ENCODE measurements around the gene RASGRF2. TPM values are rescaled to one million over a fixed set of nuclear protein-coding genes. Genes with fewer than 3 reads are reported as not detected.

The RASGRF2 gene
- total and polyA plus RNA-seq, 2 of the 8 experiments (the other 6 are each of a cell fraction or from before 2014, with no cell fraction given), result 2.6 to 29.5 TPM

GRCh38 chr5:81180780-81181460 lies 220.8 kb downstream of the RASGRF2 start:
- WGBS, 2 experiments (ENCODE audit: extremely low coverage in 1 of 2, insufficient coverage in 1 of 2, insufficient read length in 1 of 2, insufficient replicate concordance in 2 of 2, low coverage in 1 of 2, low lambda C conversion rate in 2 of 2, missing lambda C conversion rate in 1 of 2), result 73% methylated on average over 5 of the region's 5 CpGs; no CpG with 5 or more reads in 1 of the 2 experiments
- no peak overlapping the region for H2BK20ac ChIP-seq (ENCODE audit: low read length)
- ChIA-PET CTCF (ENCODE audit: partially characterized antibody) (interaction anchor here (0.9 to 3.2 kb wide), 6 partner anchors 12 to 345 kb away, joined by 3 to 53 read pairs (median 5); no protein-coding TSS in a partner anchor), POLR2A (ENCODE audit: partially characterized antibody) (no interaction called here)
- H3K23me2 ChIP-seq (ENCODE audit: low read depth, low read length), result no peaks in the 10 kb centered on the region
- no peaks in the 10 kb centered on the region for H3K27me3 ChIP-seq (replicated peaks in 1 of 4; ENCODE audit: control insufficient read depth in 3 of 4, extremely low read depth in 1 of 4, insufficient read depth in 3 of 4, low read length in 3 of 4)
- no peak overlapping the region for H2AK5ac ChIP-seq (ENCODE audit: low read depth, low read length)
- H3K36me3 ChIP-seq (ENCODE audit: control insufficient read depth in 2 of 4, insufficient read depth in 4 of 4, low read length in 3 of 4), result no peaks in the 10 kb centered on the region
- no peak overlapping the region for H3K56ac ChIP-seq (replicated peaks; ENCODE audit: insufficient read length, low read depth, low read length)
- H2BK12ac ChIP-seq (ENCODE audit: low read depth, low read length), result no peak overlapping the region
- no peaks in the 10 kb centered on the region for H3K79me2 ChIP-seq (ENCODE audit: control insufficient read depth in 1 of 2, insufficient read depth in 2 of 2, low read length in 2 of 2)
- H4K91ac ChIP-seq (replicated peaks; ENCODE audit: insufficient read length, low read length), result no peak overlapping the region
- H3K4ac ChIP-seq (replicated peaks; ENCODE audit: insufficient read length, low read depth, low read length), result no peak overlapping the region
- H3K4me2 ChIP-seq (ENCODE audit: insufficient read depth in 1 of 2, low read depth in 2 of 2, low read length in 2 of 2), result peak overlapping the region in 1 of 2 experiments; percentile 53; a peak in 2 of 4 replicates
- no peak overlapping the region for H3K9ac ChIP-seq (replicated peaks in 1 of 4; ENCODE audit: extremely low read depth in 1 of 4, low read depth in 3 of 4, low read length in 3 of 4)
- FAIRE-seq (no peak), DNase-seq (ENCODE audit: low read depth in 1 of 2, low spot score in 2 of 2) (no peak)
- no peak overlapping the region for H2BK5ac ChIP-seq (ENCODE audit: low read depth, low read length)
- peaks cover 2 to 11% (median 9%) of the 10 kb centered on the region in 4 experiments; a peak in 6 of 7 replicates for H3K4me1 ChIP-seq (replicated peaks in 1 of 4; ENCODE audit: control insufficient read depth in 3 of 4, insufficient read depth in 4 of 4, low read length in 3 of 4)
- no peaks in the 10 kb centered on the region for H3K79me1 ChIP-seq (ENCODE audit: low read depth, low read length)
- no peak overlapping the region for H3K23ac ChIP-seq (ENCODE audit: insufficient read length)
- TF ChIP-seq TEAD4 (IDR thresholded peaks at IDR 0.05; ENCODE audit: low read depth, low read length), result 0 out of 2 replicates have a peak, but pooled peaks have one; percentile 10
- no peak for TF ChIP-seq NANOG (IDR thresholded peaks at IDR 0.05; ENCODE audit: insufficient read depth, low read depth, low read length, poor library complexity, severe bottlenecking)
- no peak overlapping the region for H3K18ac ChIP-seq (ENCODE audit: extremely low read depth, low read length)
- H2BK120ac ChIP-seq (replicated peaks; ENCODE audit: low read depth, low read length), result no peak overlapping the region
- no peaks in the 10 kb centered on the region for H3K9me3 ChIP-seq (ENCODE audit: insufficient read depth in 2 of 2, low read depth in 1 of 2, low read length in 1 of 2)
- H4K5ac ChIP-seq (ENCODE audit: insufficient read length, low read depth, low read length), result no peak overlapping the region
- no peak overlapping the region for H2BK15ac ChIP-seq (ENCODE audit: low read length)
- no peak overlapping the region for H4K8ac ChIP-seq (ENCODE audit: extremely low read depth, insufficient read depth, low read length)
- no peak overlapping the region for H3K27ac ChIP-seq (ENCODE audit: low read depth, low read length)
- no peak overlapping the region for H3K14ac ChIP-seq (ENCODE audit: insufficient read length)
- no peaks in the 10 kb centered on the region for H4K20me1 ChIP-seq (replicated peaks in 1 of 2; ENCODE audit: control insufficient read depth in 1 of 2, insufficient read depth in 2 of 2, low read length in 2 of 2)
- peak overlapping the region in 1 of 4 experiments; percentile 21; a peak in 1 of 8 replicates for H3K4me3 ChIP-seq (ENCODE audit: extremely low read depth in 1 of 4, insufficient read depth in 2 of 4, low read depth in 3 of 4, low read length in 4 of 4)
- no peak overlapping the region for H2AFZ ChIP-seq (ENCODE audit: low read length)

Data from H1 (cell line).